CD4-positive, alpha-beta T cell (primary cell): ENCODE measurements around the gene SASS6. TPM values are rescaled to one million over a fixed set of nuclear protein-coding genes. Genes with fewer than 3 reads are reported as not detected.

Source experiments
- ATAC-seq: fragments of 200-7000 bp; cut with Tn5 transposase; one replicate; pipeline ENCODE4 v1.10.0; 2022; ENCODE audit warnings: mild to moderate bottlenecking; ENCODE audit not compliant: poor library complexity
- CTCF ChIA-PET: fragments of 350-600 bp; sonication (Branson Sonifier 250); formaldehyde crosslinking; loops from one replicate; lab custom pipeline; 2021; ENCODE audit warnings: antibody characterized with exemption, inconsistent platforms; lab: Charles Lee
- POLR2A ChIA-PET: fragments of 350-600 bp; sonication (Branson Sonifier 250); formaldehyde crosslinking; loops from one replicate; lab custom pipeline; 2021; ENCODE audit warnings: antibody characterized with exemption, inconsistent platforms; lab: Charles Lee
- DNase-seq, 14 experiments: peaks; one replicate each; pipeline ENCODE4 v3.0.0-alpha.2; 2013 to 2020; ENCODE audit warnings: mixed read lengths in 2 of 14
- H3K27ac ChIP-seq, 2 donors: one replicate each; pipeline versions ENCODE4 v1.5.1 to v1.7.0; 2013; ENCODE audit warnings: low read length in 2 of 2, low read depth in 1 of 2, mild to moderate bottlenecking in 1 of 2
- H3K27me3 ChIP-seq, 2 experiments: 1 replicate in 1 of 2; 2 replicates in 1 of 2; pipeline versions ENCODE4 v1.6.1 to v1.7.0; 2013; ENCODE audit warnings: low read length in 2 of 2, control low read depth in 1 of 2, mild to moderate bottlenecking in 1 of 2, moderate library complexity in 1 of 2; ENCODE audit not compliant: insufficient read depth in 2 of 2, control insufficient read depth in 1 of 2
- H3K36me3 ChIP-seq: one replicate; pipeline ENCODE4 v1.6.1; 2013; ENCODE audit warnings: low read length, control low read depth; ENCODE audit not compliant: insufficient read depth
- H3K4me1 ChIP-seq: one replicate; pipeline ENCODE4 v1.6.1; 2013; ENCODE audit warnings: low read length, control low read depth; ENCODE audit not compliant: insufficient read depth
- H3K4me3 ChIP-seq: one replicate; pipeline ENCODE4 v1.5.1; 2013; ENCODE audit warnings: mild to moderate bottlenecking, low read length, moderate library complexity
- H3K9me3 ChIP-seq, 2 experiments: 1 replicate in 1 of 2; 2 replicates in 1 of 2; pipeline versions ENCODE4 v1.6.1 to v1.7.0; 2013; ENCODE audit warnings: low read length in 2 of 2, mild to moderate bottlenecking in 2 of 2, control low read depth in 1 of 2, moderate library complexity in 1 of 2; ENCODE audit not compliant: control insufficient read depth in 1 of 2, insufficient read depth in 1 of 2
- H3K27ac Mint-ChIP-seq: one replicate; pipeline ENCODE4 v1.8.0; 2020; ENCODE audit warnings: mixed read lengths
- H3K27me3 Mint-ChIP-seq: one replicate; pipeline ENCODE4 v1.8.0; 2021; ENCODE audit warnings: mixed read lengths
- H3K36me3 Mint-ChIP-seq: one replicate; pipeline ENCODE4 v1.8.0; 2021; ENCODE audit warnings: low read depth, mixed read lengths
- H3K4me1 Mint-ChIP-seq: one replicate; pipeline ENCODE4 v1.8.0; 2021; ENCODE audit warnings: low read depth, mixed read lengths
- H3K4me3 Mint-ChIP-seq: one replicate; pipeline ENCODE4 v1.8.0; 2020; ENCODE audit warnings: mild to moderate bottlenecking, mixed read lengths
- H3K9me3 Mint-ChIP-seq: one replicate; pipeline ENCODE4 v1.8.0; 2020; ENCODE audit warnings: mixed read lengths
- intact Hi-C, 2 experiments: fragments of 100-400 bp; cut with DNase I in 1 of 2; cut with micrococcal nuclease in 1 of 2; formaldehyde crosslinking; loops; one replicate each; pipeline versions ENCODE4 v1.15.1 to v1.9.0; 2023 to 2025; cut with DNase I, micrococcal nuclease
- total RNA-seq, 174 experiments: library from RNA in 2 of 174; stranded (reverse) in 2 of 174; gene quantifications; one replicate each; pipeline ENCODE4 v1.2.3 and lab custom pipeline; 2021 to 2026
- TF ChIP-seq, protein P1 (sequence below): fragments of 200-600 bp; IDR thresholded peaks from one replicate; pipeline ENCODE4 v1.8.0; 2022; ENCODE audit warnings: antibody characterized with exemption, mild to moderate bottlenecking

Gene SASS6
- total RNA-seq, 2 experiments from 2014 or later = 1.7 to 1.8 TPM

DNA sequence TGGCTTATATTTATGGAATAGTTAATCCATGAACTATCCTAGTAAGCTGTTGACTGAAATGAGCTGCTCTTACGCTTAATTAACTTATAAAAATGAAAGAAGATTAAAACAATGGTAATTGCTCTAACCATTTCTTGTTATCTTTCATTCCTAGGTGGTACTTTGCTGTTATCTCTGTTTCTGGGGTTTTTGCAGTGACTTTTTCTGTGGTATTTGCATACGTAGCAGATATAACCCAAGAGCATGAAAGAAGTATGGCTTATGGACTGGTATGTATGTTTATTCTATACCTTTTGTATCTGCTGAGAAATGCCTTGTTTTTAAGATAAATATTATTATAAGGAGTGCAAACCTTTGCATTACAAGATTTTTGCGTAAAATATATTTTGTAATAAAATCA, 71.0 kb downstream of the SASS6 start:
- intact Hi-C loops = no loop called here
- Histone ChIP-seq H3K27ac (no peak overlapping the region), H3K4me1 (peaks cover 4% of the 10 kb centered on the region), H3K4me3 (no peak overlapping the region), H3K36me3 (peaks cover 86% of the 10 kb centered on the region), H3K27me3 (no peaks in the 10 kb centered on the region), H3K9me3 (no peaks in the 10 kb centered on the region)
- Mint-ChIP-seq H3K27me3 (no peaks in the 10 kb centered on the region), H3K9me3 (no peaks in the 10 kb centered on the region), H3K27ac (no peak overlapping the region), H3K36me3 (peaks cover 97% of the 10 kb centered on the region), H3K4me1 (peaks cover 29% of the 10 kb centered on the region), H3K4me3 (no peak overlapping the region)
- DNase-seq = no peak
- no peak for ATAC-seq
- POLR2A ChIA-PET = no interaction called here
- TF ChIP-seq, protein P1, sequence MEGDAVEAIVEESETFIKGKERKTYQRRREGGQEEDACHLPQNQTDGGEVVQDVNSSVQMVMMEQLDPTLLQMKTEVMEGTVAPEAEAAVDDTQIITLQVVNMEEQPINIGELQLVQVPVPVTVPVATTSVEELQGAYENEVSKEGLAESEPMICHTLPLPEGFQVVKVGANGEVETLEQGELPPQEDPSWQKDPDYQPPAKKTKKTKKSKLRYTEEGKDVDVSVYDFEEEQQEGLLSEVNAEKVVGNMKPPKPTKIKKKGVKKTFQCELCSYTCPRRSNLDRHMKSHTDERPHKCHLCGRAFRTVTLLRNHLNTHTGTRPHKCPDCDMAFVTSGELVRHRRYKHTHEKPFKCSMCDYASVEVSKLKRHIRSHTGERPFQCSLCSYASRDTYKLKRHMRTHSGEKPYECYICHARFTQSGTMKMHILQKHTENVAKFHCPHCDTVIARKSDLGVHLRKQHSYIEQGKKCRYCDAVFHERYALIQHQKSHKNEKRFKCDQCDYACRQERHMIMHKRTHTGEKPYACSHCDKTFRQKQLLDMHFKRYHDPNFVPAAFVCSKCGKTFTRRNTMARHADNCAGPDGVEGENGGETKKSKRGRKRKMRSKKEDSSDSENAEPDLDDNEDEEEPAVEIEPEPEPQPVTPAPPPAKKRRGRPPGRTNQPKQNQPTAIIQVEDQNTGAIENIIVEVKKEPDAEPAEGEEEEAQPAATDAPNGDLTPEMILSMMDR = no peak
- CTCF ChIA-PET = interaction anchor here (1.0 kb wide), 1 partner anchor 10 kb away, joined by 3 read pairs; no protein-coding TSS in a partner anchor

DNA sequence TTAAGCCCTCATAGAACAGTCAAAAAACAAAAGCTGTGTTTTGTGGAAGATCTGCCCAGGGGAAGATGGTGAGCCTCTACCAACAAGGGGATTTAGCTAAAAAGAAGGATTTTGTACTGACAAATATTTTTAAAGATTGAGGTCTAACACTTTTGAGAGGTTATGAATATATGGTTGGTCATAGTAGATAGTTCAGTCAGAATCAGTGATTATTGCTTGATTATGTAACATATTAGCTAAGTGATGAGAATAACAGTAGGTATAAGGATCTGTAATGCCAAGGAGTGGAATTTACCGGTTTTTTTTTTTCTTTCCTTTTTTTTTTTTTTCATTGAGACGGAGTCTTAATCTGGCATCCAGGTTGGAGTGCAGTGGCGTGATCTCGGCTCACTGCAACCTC, 79.0 kb downstream of the SASS6 start:
- POLR2A ChIA-PET = interaction anchor here (0.6 kb wide), 1 partner anchor 153 kb away, joined by 3 read pairs; no protein-coding TSS in a partner anchor
- TF ChIP-seq, protein P1 = no peak
- H3K36me3 ChIP-seq = peaks cover 34% of the 10 kb centered on the region
- intact Hi-C loops = no loop called here
- Mint-ChIP-seq H3K27me3 (no peaks in the 10 kb centered on the region), H3K36me3 (peaks cover 78% of the 10 kb centered on the region), H3K27ac (no peak overlapping the region), H3K4me3 (no peak overlapping the region), H3K9me3 (no peaks in the 10 kb centered on the region), H3K4me1 (peaks cover 53% of the 10 kb centered on the region)
- ATAC-seq (no peak), DNase-seq (no peak)
- no peaks in the 10 kb centered on the region for H3K27me3 ChIP-seq
- no peak overlapping the region for H3K4me3 ChIP-seq
- peaks cover 3% of the 10 kb centered on the region for H3K4me1 ChIP-seq
- H3K9me3 ChIP-seq = no peaks in the 10 kb centered on the region
- H3K27ac ChIP-seq = no peak overlapping the region
- CTCF ChIA-PET = no interaction called here

DNA sequence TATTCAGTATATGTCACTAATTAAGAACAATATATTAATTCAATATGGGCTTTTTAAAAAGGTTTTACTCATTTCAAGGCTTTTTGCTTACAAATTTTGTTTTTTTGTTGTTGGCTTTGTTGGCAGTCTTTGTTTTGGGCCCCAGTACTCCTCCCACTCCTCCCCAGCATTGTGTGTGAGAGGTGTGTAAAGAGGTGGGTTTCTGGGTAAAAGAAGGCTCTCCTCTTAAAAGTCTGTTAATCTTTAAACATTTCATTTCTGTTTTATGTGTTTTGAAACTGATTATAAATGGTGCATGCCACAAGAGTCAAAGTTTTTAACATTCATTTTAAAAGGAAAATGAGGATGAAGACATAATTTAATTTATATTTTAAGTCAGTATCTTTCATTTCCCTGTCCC, 79.6 kb downstream of the SASS6 start:
- Histone ChIP-seq H3K4me1 (peaks cover 8% of the 10 kb centered on the region), H3K36me3 (peaks cover 28% of the 10 kb centered on the region), H3K9me3 (no peaks in the 10 kb centered on the region), H3K4me3 (no peak overlapping the region), H3K27ac (no peak overlapping the region), H3K27me3 (no peaks in the 10 kb centered on the region)
- POLR2A ChIA-PET = interaction anchor here (0.6 kb wide), 1 partner anchor 154 kb away, joined by 3 read pairs; no protein-coding TSS in a partner anchor
- H3K27ac Mint-ChIP-seq = no peak overlapping the region
- CTCF ChIA-PET = no interaction called here
- intact Hi-C loops = no loop called here
- H3K27me3 Mint-ChIP-seq = no peaks in the 10 kb centered on the region
- ATAC-seq (no peak), DNase-seq (no peak)
- H3K9me3 Mint-ChIP-seq = no peaks in the 10 kb centered on the region
- peaks cover 59% of the 10 kb centered on the region for H3K4me1 Mint-ChIP-seq
- H3K4me3 Mint-ChIP-seq = no peak overlapping the region
- TF ChIP-seq, protein P1 = no peak
- H3K36me3 Mint-ChIP-seq = peaks cover 77% of the 10 kb centered on the region
